MV-4-11 (cell line): ENCODE data around the gene GLUD1.
A peak's percentile ranks its signal among the peaks of the same experiment; 100 is the strongest.
"Not testable (repeated sequence)": the region's sequence is repeated elsewhere in the genome, so short reads cannot be mapped to it uniquely, and the experiment has no call there.

Experiments
- DNase-seq: peaks from one replicate; lab custom pipeline; 2025; lab: John Stamatoyannopoulos, UW

Gene GLUD1

DNA sequence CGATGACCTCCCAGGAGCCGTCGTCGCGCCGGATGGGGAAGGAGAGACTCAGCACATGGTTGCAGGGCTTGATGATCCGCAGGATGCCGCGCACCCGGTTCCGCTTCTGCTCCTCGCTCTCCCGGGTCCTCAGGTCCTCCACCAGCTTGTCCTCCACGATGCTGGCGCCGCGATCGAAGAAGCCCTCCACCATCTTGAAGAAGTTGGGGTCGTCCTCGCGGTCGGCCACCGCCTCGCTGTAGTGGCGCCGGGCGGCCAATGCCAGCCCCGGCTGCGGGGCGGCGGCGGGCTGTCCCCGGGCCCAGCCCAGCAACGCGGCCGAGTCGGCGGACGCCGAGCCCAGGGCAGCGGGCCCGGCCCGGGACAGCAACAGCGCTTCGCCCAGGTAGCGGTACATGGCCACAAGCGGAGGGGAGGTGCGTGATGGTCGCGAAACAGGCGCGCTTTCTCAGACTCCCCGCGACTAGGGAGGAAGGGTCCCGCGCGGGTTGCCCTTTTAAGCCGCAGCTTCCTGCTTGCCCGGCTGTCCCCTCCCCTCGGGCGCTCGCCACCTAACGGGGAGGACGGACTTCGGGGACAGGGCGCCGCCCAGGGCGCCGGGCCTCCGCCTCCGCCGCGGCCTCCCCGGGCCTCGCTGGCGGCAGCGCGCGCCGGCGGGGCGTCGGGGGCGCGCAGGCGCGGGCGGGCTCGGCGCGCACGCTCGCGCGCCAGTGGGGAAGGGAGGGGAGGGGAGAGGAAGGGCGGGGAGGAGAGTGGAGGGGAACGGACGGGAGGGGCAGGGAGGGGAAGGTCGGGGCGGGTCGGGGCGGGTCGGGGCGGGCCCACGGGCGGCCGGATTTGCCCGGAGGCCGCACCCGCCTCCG, at the start of gene GLUD1, which contains the start of gene SHLD2:
TSS of gene GLUD1 (minus strand) at position 471 of the 863 bp plus-strand sequence. CDS start at position 397, 74 bp downstream.
TSS of gene SHLD2 (plus strand) at position 834 of the 863 bp plus-strand sequence. CDS start 56,149 bp downstream, outside the sequence.
- DNase-seq = peak; percentile 88

DNA sequence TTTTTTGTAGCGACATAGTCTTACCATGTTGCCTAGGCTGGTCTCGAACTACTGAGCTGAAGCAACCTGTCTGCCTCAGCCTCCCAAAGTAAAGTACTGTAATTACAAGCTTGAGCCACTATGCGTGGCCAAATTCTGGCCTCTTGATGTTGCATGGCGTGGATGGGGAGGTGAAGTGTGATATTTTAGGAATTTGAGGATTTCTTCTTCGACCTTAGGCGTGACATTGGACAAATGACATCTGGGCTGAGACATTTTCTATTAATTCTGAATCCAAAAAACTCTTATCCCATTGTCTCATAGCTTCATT, 48.4 kb upstream of the GLUD1 start:
- DNase-seq = not testable (repeated sequence)

DNA sequence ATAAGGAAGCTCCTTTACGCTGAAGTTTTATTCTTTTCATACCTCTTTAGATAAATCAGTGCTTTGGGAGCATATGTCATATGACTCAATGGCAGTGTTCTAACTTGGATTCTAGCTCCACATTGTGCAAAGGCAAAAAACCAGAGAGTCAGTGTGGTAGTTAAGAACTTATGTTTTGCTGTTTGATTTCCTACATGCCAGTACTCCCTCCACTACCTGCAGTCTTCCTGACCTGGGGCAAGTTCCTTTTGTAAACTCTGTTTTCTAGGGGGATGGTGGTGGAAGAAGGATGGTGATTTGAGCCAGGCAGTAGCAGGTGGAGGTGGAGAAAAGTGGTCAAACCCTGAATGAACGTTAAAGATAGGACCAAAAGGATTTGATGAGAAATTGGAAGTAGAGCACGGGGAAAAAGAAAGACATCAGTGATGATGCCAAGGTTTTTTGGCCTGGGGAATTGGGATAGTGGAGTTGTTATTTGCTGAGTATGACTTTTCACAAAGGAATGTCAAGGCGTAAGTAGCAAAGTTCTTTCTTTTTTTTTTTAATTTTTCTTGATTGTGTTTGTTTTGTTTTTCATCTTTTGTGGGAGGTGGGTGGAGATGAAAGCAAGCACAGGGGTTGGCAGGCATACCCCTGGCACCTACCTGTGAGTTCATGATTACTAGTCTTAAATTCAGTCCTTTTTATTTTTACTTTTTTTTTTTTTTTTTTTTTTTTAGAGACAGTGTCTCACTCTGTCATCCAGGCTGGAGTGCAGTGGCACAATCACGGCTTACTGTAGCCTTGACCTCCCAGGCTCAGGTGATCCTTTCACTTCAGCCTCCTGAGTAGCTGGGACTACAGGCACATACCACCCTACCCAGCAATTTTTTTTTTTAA, 47.8 kb upstream of the GLUD1 start:
- DNase-seq = not testable (repeated sequence)

DNA sequence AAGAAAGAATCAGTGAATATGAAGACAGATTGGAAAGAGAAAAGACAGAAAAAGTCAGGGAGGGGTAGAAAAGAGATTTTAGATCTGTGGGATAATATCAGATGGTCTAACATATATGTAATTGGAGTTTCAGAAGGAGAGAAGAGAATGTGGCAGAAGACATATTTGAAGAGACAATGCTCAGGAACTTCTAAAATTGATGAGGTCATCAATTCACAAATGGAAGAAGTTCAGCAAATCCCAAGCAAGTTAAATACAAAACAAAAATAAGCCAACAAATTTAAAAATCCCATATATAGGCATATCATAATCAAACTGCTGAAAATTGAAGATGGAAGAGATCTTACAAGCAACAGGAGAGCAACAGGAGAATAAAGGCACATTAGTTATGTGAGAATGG, 42.8 kb upstream of the GLUD1 start:
- DNase-seq = not testable (repeated sequence)

DNA sequence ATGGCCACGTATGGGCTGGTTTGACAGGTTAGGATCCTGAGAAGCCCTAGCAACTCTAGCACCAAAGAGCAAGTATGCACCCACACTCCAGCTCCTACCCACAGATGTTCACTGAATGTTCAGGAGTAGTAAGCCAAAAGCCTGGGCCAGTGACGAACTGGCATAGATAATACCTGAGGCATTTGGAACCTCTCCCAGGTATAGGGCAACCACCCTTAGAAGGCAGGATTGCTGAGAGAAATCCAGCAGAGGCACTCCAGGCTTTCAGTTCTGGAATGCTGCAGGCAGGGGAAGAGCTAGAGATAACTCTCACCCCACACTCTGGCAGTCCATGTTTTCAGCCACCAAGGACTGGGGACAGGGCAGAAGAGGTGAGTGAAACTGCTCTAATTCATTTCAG, 39.8 kb upstream of the GLUD1 start:
- not testable (repeated sequence) for DNase-seq

DNA sequence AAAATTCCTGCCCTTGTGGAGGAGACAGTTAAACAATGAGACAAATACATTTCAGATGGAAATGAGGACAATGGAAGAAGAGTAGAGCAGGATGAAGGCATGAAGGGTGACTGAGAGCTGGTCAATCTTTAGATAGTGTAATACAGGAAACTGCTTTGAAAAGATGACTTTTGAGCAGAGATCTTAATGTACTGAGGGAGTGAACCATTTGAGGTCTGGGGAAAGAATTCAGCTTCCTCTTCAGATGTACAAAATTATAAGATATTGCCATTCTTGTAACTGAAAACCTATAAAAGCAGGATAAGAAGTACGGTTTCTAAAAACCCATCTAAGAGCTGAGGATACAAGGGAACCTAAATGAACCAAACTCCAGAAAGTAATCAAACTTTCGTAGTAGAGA, 39.3 kb upstream of the GLUD1 start:
- not testable (repeated sequence) for DNase-seq

DNA sequence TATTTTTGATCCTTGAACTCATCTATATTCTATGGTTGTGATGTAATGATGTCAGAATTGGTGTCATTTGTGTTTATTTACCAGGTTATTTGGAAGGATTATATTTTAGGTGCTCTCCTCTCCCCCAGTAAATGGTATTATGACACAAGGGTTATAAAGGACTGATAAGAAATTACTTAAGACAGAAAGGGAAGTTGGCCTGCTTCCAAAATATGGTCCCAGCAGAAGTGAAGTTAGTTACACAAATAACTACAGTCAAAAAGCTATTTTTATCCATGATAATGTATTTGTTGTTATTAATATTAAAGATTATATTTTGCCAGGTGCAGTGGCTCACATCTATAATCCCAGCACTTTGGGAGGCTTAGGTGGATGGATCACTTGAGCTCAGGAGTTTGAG, 37.5 kb upstream of the GLUD1 start:
- peak; percentile 77 for DNase-seq

- not testable (repeated sequence) for DNase-seq
Observed at GRCh38 chr10:87127607-87128156, 33.0 kb upstream of the GLUD1 start.

DNA sequence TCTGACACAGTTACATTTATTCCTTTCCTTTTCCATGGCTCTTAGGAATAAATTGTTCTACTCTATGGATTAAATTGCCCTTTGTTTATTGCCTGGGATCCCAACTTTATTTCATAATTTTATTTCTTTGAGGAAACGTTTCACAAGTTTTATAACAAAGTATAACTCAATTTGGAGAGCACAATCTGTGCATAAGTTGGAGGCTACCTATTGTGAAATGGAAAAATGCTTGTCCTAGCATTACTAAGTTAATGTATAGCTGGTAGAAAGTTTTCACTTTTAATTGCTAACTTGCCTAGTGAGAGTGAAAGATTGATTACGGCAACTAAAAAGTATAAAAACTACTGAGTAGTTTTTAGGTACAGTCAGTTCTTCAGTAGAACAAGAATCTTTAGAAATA, 32.4 kb upstream of the GLUD1 start:
- not testable (repeated sequence) for DNase-seq

DNA sequence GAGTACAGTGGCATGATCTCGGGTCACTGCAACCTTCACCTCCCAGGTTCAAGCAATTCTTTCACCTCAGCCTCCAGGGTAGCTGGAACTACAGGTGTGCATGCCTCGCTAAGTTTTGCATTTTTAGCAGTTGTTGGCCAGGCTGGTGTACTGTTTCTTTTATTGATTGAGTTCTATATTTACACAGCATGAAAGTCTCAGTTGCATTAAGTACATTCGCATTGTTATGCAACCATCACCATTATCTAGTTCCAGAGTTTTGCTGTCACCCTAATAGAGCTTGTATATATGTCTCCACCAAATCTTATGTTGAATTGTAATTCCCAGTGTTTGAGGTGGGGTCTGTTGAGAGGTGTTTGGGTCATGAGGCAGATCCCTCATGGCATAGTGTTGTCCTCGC, 28.7 kb upstream of the GLUD1 start:
- DNase-seq = not testable (repeated sequence)

DNA sequence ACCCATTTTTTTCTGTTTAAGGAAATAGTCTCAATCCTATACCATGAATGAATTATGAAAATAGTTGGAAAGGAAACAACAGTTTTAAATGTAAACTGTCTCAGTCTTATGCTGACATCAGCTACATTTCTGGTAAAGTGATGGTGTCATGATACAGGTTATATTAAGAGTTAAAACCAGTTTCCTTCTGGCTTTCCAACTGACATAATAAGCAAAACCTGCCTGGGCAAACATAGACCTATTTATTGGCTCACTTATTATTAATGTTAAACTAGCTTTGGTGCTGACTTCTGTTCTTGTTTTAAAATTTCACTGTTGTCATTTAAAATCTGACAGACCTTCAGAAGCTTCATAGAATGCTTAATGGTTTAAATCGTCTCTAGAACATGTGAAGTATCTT, 24.4 kb upstream of the GLUD1 start:
- DNase-seq = not testable (repeated sequence)

DNA sequence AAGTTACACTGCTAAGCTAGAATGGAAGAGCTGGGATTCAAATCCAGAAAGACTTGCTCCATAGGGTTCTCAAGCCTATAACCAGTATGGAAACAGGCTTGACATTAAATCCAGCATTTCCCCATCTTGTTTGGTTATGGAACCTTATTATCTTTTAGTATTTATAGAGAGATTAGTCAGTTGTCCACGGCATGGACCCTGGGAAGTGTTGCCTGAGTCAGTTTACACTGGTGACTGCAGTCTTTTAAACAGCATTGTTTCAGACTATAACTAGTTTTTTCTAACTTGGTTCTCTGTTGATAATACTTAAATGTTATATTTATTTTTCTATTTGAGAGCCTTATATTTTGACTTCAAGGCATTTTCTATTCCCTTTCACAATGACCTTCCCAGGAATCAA, 23.5 kb upstream of the GLUD1 start:
- DNase-seq = not testable (repeated sequence)

DNA sequence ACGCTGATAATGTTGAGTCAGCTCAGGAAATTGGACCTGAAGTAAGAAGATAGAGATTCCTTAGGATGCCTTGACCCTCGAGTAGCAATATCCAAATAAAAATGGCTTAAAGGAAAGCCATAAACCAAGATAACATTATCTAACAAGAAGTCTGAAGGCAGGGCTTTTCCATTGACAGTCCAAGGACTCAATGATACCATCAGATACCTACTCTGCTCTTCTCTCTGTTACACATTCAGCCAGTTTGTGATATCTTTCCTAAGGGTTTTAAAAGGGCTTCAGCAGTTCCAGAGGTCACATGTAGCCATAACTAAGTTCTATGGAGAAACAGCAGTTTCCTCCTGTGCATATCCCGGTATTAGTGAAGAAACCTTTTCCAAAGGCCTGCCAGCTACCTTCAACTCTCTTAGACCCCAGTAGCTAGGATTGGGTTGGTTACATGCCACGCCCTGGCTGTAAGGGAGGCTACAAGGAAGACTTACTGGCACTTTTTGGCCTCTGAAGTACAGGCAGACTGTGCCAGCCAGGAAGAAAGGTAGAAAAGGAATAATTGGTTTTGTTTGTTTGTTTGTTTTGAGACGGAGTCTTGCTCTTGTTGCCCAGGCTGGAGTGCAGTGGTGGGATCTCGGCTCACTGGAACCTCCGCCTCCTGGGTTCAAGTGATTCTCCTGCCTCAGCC, 10.9 kb upstream of the GLUD1 start:
- no peak for DNase-seq

DNA sequence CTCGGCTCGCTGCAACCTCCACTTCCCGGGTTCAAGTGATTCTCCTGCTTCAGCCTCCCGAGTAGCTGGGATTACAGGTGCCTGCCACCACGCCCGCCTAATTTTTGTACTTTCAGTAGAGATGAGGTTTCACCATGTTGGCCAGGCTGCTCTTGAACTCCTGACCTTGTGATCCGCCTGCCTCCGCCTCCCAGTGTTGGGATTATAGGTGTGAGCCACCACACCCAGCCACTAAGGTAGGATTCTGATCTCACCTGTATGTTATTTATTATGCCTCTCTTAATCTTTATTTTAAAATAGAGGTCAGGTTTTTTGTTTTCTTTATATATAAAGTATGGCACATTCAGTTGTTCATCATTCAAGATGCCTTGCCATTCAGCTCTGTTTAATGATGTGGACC, 10.1 kb upstream of the GLUD1 start:
- not testable (repeated sequence) for DNase-seq

GRCh38 chr10:87101996-87102395, 7.4 kb upstream of the GLUD1 start:
- no peak for DNase-seq

DNA sequence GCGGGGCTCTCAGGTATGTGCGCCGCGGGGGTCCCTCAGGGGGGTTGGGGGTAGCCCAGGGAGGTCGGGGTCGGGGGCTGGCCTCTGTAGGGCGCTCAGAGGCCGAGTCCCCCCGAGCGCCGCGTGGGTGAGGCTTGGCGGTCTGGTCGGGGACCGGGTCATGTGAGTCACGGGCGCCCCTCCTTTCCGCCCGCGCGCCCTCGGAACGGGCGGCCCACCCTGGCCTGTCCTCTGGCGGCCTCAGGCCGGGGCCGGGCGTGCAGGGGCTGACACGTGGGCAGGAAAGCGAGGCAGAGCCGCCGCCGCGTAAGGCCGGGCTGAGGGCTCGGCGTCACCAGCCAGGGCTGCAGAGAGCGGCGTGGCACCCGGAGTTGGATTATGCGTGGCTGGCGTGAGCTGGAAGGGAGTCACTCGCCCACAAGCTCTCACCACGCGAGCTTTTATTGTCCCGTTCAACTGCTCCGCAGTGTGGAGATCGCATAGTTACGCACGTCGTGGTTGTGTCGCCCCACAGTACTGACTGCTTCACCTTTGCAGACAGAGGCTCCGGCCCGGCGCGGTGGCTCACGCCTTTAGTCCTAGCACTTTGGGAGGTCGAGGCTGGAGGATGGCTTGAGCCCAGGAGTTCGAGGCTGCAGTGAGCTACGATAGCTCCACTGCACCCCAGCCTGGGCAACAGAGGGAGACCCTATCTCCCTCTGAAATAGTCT, 748 bp upstream of the GLUD1 start:
- peak; percentile 78 for DNase-seq

- peak; percentile 49 for DNase-seq
Observed at GRCh38 chr10:87093632-87094372, 841 bp downstream of the GLUD1 start.

GRCh38 chr10:87092861-87093631, 1.6 kb downstream of the GLUD1 start:
- peak; percentile 25 for DNase-seq

- DNase-seq = no peak
Observed at GRCh38 chr10:87092376-87092860, 2.2 kb downstream of the GLUD1 start.

DNA sequence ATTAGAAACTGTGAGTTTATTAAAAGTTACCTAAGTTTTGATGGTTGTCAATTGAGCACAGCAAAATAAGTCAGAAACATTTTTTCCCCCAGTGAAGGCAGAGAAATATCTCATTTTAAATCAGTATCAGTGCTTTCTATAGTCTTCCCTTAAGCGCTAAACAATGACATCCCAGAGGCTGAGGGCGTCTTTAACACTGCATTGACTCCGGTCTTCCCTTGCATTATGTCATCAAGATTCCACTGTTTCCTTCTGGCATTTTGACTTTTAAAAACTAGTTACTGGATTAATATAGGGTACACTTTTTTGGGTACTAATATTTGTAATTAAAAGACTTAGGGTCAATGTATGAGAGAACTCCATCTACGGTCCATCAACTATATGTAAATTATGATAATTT, 3.9 kb downstream of the GLUD1 start:
- DNase-seq = no peak
